GM18508 (cell line): ENCODE results near the gene SF1.

Experiments
- ATAC-seq: cut with Tn5 transposase; IDR thresholded peaks from one replicate; pipeline ENCODE4 v1.9.1; 2021; ENCODE audit warnings: moderate number of reproducible peaks; ENCODE audit not compliant: insufficient read depth, unreplicated experiment

The SF1 gene

DNA sequence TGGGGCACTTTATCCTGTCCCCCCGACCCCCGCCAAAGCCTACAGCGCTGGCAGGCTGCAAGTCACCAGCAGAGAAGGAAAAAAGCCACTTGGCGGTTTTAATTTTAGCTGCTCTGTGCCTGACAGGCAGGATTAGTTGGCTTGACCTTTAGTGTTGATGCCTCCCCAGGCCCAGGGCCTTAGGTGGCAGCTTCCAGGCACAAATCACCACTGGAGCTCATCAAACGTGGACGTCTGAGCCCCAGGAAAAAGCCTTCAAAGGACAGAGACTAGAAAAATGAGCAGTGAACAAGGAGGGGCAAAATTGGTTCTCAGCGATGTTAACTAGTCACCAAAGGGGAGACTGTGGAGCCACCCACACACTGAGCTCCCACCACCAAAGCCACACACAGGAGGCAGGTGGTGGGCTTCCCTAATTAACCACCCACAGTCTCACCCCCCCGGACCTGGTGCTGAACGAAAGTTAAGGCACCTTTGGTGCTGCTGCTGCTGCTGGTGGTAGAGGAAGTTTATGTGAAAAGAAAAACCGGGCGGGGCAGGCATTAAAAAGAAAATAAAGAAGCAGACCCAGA, 14.2 kb downstream of the SF1 start:
- ATAC-seq = no peak

DNA sequence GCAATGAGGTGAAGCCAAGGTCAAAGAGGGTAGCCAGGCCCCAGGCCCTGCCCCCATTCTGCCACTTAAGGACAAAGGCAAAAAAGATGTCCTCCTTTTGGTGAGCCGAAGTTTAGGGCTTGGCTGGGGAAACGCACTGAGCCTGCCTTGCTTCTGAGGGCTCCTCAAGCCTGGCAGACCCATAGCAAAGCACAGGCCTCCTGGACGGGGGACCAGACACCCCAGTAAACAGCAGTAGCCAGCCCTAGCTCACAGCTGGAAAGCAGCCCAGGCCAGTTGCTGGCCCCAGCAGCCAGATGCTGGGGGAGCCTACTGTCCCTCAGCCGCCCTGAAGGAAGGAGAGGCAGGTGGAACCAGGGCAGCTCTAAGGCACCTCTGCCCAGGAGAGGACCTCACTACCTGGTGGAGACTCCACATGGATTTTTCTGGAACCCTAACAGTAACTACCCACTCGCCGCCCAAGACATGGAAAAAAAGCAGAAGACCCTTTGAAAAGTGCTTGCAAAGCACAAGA, 14.8 kb downstream of the SF1 start:
- no peak for ATAC-seq

DNA sequence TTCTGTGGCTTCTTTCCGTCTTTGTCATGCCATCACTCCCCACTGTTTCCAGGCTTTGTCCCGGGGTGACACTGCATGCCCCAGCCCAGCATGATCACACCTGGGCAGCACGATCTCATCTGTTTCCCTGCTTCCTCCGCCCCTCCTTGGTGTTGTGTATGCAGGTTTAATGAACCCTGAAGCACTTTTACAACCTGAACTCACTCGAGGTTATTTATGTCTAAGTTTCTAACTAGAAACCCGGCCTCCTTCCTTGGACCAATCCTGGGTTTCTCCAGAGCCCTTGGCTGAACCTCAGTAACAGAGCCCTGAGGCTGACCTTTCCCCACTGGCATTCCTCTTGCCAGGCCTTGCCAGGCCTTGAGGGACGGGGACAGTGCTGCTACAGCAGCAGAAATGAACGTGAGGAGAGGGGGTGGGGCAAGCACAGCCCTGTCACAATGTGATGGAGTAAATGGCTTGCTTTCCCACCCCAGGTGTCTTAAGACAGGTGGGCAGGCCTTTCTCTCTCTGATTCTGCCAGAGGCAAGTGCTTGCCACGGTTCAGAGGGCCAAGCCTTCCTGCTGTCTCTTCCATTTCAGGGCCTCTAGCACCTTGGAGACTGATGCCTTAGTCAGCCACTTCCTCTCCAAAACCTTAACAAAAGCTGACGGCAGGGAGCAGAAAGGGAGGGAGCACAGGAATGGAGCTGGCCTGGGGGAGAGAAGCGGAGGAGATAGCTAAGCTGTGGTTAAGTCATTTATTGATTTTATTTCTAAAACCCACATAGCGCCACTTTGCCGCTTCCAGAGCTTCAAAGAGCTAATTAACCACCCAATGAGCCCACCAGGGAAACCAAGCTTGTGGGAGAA, 15.4 kb downstream of the SF1 start:
- no peak for ATAC-seq

DNA sequence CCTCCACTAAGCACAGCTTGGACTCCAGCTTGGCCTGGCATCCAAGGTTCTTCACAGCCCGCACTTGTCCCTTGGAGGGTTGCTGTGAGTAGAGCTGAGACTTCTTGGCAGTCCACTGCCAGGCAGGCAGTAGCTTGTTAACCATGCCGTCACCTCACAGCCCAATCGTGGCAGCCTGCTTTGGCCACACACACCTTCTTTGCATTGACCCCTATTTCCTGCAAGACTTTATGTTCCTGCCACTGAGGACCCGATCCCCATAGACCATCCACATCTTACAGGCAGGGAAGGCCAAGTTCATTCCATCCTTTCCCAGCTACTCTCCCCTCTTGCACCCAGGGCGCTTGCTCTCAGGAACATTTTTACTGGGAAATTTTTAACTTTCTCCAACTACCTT, 16.1 kb downstream of the SF1 start:
- ATAC-seq = no peak

DNA sequence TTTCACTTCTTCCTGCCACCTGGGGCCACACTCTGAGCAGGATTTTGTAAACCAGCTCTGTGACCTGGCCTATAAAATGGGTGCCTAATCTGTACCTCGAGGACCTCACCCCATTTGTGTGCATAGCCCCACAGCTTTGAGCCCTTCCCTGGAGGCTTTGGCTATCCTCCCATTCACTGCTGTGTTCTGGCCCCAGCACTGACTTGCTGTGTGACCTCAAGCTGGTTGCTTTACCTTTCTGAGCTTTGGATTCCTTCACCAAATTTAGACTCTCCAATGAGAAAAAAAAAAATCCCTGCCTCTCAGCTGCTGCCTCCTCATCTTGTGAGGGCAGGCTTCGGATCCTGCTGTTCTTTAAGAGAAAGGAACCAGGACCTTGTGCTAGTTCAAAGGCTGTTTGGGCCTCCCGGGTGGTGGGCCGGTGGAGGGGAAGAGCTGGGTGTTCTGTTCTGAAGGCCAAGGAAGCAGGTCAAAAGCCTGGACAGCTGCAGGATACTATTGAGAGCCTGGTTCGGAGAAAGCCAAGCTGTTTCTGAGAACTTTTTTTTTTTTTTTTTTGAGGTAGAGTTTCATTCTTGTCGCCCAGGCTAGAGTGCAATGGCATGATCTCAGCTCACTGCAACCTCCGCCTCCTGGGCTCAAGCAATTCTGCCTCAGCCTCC, 17.5 kb downstream of the SF1 start:
- no peak for ATAC-seq

DNA sequence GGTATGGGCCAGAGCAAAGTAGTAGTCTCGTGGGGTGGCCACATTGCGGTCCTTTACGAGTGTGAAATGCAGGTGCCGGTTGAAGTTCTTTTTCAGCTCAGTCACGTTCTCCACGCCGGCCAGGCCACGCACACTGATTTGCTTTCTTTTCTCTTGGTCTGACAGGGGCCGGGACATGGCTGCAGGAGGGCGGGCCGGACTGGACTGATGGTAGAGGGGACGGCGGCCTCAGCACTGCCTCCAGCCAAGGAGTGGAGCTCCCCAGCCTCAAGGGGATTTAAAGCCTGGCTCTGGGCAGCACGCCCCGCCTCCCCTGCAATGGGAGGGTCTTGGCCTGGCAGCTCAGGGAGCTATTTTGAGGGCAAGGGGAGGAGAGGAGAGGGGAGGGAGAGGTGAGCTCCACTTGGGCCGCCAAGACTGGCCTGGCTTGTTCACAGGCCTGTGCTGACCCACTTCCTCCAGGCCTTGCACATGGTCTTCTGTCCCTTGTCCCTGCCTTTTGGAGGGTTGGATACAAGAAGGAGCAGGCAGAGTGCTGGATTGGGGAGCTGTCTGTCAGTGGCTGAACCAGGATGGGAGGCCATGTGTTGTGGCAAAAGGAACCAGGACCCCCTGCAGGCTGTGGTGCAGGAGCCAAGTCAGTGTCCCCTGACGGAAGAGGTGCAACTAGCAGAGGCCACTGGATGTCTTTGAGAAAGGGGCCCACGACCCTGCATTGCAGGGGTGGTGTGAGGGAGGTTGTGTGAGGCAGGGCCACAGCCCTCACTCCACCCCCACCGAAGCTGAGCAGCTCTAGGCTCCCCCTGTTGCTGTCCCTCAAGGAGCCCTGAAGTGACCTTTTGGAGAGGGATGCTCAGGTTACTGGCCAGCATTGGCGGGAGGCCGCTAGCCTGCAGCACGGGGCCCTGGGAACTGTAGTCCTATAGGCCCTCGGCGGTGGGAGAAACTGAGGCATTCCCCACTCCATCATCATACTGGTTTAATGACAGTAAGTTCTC, 18.3 kb downstream of the SF1 start, which contains the start of gene PYGM:
Gene PYGM (minus strand): TSS at position 253 of the 998 bp plus-strand sequence. CDS start 76 bp downstream, at position 177.
- no peak for ATAC-seq

DNA sequence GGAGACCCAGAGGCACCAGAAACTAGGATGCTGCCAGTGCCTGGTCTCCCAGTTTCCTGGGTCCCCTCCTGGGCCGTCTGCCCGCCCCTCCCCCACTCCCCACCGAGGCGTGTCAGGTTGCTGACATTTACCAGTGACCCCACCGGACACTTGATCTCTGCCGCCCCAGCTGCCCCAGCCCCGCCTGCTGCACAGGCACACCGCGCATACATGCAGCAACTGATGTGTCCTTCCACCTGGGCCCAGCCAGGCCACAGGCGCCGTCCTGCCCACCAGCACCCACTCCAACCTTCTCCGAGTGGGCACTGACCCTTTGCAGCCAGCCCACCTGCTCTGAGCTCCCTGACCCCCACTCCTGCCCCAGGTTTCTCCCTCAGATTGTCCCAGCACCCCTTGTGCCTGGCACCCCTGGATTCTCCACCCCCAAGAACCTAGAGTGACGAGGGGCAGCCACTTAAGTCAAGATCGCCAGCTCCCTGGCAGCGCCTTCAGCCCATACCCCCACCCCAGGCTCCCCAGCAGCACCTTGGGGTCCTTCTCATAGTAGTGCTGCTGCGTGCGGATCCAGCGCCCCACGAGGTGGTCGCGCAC, 19.1 kb downstream of the SF1 start:
- ATAC-seq = no peak

DNA sequence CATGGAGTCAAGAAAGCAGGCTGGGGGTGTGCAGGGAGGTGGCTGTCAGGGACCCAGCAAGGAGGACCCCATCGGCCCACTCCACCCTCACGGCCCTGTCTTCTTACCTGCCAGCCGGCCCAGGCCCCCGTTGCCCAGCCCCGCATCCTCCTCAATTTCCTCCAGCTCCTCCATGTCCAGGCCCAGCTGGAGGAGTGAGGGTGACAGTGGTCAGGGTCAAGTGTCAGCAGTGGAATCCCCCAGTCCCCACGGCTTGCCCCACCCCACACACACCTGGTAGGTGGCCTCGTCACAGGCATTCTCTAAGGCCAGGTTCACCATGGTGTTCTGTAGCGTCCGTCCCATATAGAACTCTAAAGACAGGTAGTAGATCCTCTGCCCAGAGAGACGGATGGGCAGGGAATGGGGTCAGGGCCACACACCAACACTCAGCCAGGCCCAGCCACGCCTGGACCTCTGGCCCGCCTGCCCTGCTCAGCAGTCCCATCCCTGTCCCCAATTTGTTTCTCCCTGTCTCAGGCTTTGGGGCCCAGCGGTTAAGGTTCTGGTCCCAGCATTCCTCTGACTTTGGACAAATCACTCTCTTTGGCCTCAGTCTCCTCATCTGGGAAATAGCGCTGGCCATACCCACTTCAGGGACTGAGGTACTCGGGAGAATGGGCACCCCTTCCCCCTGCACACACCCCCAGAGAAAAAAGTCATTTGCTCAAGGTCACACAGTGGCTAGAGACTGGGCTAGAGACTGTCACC, 19.8 kb downstream of the SF1 start:
- ATAC-seq = no peak

DNA sequence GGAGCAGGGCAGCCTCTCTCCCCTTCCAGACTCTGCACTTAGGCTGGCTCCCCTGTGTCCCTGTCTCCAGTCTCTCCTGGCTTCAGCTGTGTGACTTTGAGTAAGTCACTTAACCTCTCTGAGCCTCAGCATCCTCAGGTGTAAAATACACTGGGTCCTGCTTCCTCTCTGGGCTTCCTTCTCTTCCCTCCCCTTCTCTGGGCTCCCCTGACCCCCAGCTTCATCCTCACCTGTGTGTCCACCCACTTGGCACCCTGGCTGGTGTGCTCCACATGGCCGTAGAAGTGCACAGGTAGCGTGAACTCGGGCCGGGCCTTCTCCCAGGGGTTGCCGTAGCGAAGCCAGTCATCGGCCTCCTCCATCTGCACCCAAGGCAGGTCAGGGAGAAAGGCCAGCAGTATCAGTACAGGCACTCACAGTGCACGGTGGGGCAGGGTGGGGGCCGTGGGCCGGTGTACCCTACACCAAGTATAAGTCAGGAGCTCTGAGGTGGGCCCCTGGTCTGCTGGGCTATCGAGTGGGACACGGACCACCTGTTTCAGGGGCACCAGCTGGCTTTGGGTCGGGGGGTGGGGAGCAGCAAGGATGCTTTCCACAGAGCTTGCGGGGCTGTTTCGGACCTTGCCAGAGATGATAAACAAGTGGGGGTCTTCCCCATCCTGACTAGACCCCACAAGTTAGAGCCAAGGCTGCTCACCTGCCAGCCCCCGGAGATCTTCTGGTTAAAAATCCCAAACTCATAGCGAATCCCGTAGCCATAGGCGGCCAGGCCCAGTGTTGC, 20.6 kb downstream of the SF1 start:
- no peak for ATAC-seq

DNA sequence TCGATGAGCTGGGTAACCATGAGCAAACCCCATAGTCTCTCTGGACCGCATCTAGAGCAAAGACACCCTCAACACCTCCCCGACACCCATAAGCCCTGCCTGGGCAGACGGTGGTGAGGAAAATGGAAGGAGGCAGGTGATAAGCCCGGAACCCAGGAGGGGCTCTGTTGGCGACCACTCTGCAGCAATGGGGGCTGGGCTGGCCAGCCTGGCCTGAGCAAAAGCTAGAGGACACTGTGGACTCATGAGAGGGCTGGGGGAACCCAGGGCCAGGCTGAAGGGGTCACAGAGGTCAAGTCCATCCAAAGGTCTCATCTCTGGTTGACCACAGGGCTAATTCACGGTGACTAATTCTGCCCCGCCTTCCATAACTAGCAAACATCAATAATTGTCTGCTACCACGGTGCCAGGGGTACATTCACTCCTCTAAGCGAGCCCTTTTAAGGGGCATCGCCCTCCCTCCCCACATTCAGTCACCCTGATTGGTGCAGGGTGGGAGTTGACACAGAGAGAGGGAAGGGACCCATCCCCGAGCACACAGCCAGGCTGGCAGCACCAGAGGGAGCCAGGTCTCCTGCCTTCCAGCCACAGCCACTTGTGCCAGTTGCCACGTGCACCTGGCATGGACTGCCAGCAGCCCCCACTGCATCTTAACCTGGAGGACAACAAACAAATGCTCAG, 22.5 kb downstream of the SF1 start:
- no peak for ATAC-seq

DNA sequence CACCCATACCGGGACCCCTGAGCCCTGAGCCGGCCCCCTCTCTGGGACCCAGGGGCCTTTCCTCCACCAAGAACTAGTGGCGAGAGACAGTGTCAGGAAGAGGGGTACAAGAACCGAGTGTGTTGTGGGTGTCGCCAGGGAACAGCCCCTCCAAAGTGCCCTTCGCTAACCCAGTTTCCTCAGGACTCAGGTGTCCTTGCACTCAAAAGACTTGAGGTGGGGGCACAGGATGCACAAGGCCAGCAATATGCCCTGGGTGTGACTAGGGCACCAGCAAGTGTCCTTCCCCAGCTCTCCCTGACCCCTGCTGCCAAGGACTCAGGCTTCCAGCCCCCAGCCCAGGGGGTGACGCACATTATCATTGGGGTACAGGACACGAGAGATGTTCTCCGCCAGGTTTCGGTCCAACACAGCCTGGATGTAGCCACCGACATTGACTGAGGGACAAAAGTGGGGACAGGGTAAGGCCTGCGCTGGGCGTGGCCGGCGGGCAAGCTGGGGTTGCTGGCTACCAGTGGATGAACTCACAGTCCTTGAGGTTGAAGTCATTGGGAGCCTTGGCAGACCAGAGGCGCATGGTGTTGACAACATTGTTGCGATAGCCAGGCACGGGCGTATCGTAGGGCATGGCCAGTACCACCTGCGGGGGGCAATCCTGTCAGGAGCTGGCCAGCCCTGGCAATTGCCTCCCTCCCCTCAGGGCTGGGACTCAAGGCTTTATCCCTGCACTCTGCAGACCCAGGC, 23.3 kb downstream of the SF1 start:
- no peak for ATAC-seq

DNA sequence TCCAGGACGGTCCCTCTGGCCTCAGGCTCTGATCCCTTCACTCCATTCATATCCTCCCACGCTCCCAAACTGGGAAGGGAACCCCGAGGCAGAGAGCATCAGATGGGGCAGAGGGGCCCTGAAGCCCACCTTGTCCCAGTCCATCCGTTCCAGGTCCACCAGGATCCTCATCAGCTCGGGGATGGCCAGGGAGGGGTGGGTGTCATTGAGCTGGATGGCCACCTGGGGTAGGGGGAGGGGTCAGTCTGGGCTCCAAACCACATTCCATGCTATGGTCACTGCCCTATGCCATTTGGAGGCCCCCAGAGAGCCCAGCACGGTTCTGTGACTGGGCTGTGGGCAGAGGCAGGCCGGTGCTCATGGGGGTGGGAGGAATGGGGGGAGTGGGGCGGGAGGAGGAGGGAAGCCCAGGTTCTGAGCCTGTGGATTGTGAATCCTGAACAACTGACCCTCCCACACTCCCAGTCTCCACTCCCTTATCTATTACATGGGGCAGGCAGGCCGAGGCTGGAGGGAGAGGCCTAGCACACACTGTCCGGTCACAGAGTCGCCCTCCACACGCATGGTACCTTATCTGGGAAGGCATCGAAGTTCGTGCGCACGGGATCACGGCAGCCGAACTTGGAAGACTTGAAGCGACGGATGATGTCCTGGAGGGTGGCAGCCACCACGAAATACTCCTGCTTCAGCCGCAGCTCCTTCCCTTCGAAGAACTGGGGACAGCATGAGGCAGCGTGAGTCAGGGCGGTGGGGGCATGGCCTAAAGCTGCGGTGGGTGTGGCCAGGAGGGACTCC, 24.0 kb downstream of the SF1 start:
- ATAC-seq = no peak

DNA sequence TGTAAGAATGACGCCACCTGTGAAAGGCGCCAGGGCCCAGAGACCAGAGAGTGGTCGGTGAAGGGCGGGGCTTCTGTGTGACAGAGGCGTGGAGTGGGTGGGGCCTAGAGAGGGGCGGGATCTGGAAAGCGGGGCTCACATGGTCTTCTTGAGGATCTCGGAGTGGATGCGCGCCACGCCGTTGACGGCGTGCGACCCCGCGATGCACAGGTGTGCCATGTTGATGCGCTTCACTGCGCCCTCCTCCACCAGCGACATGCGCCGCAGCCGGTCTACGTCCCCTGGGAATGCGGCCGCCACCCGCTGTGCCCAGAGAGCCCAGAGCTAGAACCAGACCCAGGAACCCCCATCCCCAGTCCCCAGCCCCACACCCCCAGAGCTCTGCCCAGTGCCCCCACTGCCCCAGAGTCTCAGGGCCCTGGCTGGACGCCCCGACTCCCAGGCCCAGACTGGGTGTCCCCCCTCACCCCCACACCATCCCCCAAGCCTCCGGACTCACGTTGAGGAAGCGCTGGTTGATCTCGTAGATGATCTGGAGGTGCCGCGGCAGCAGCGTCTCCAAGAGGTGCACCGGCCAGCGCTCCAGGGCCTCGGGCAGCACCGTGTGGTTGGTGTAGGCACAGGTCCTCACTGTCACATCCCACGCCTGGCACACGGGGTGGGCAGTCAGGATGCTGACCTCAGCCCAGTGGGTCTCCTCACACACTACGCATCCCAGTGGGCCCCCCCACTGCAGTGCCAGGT, 24.8 kb downstream of the SF1 start:
- ATAC-seq = no peak

DNA sequence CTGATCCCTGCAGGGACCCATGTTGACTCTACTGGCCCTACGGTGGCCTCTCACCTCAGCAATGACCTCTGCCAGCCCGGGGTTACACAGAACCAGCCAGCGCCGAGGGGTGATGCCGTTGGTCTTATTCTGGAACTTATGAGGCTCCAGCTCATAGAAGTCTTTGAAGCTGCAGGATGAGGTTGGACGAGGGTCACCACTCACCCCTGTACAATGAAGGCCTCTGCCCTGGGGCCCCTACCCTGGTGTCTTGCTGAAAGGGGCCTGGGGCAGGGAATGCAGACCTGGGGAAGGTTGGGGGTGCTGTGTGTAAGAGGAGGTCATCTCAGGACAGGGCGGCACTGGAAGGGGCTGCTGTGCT, 25.3 kb downstream of the SF1 start:
- ATAC-seq = no peak

DNA sequence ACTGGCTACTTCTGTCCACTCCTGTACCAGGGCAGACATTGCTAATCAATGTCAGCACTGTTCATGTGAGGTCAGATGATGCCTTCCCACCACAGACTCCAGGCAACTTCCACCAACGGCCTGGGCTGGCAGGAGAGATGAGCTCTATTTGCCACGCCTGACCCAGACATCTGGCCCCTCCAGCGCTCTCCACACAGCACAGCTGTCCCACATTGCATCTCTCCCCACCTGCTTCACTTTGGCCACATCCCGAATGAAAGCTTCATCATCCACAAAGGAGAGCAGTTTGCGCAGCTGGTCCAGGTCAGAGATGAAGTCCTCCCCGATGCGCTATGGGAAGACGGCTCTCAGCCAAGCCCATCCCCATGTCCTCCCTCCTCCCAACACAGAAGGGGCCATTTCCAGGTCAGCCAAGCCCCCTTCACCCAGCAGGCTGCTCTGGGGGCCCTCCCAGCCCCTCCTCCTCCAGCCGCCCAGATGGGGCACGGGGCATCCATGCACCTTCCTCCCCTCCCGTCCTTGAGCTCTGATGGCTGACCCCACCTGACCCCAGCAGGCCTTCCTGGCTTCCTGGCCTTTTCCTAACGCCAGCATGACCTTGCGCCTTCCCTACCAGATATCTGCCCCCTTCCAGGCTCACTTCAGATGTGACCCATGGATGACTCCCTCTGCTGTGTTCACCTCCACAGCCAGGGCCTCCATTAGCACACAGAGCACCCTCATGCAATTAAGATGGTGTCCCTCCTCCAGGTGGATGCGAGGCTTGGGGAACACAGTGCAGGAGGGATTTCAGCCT, 26.0 kb downstream of the SF1 start:
- no peak for ATAC-seq
